ENCODE results near the gene LTBP1.

DNA sequence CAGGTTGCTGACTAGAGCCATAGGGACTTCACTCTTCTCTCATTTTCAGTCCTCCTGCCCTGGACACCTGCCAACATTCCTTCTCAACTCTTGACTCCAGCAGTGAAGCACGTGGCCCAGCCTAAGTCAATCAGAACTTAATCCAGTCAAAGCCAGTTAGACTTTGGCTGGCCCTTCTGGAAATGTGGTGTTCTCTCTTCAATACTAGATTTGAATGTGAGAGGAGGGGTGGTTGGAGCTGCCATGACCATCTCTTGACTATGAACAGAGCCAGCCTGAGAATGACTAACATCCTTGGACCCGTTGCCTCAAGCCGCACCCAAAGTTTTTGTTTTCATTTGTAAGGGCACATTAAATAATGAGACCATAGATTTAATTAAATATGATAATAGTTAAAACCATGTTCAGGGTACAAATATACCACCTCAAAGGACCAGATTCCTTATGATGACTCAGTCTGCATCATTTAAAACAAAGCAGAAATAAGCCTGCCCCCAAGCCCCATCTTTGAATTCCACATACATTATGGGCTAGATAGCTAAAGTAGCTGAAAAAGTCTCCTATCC is 480.0 kb downstream of the LTBP1 start:
- TF ChIP-seq POLR2AphosphoS5 (IDR thresholded peaks at IDR 0.05): no peak
- TF ChIP-seq, protein P1, sequence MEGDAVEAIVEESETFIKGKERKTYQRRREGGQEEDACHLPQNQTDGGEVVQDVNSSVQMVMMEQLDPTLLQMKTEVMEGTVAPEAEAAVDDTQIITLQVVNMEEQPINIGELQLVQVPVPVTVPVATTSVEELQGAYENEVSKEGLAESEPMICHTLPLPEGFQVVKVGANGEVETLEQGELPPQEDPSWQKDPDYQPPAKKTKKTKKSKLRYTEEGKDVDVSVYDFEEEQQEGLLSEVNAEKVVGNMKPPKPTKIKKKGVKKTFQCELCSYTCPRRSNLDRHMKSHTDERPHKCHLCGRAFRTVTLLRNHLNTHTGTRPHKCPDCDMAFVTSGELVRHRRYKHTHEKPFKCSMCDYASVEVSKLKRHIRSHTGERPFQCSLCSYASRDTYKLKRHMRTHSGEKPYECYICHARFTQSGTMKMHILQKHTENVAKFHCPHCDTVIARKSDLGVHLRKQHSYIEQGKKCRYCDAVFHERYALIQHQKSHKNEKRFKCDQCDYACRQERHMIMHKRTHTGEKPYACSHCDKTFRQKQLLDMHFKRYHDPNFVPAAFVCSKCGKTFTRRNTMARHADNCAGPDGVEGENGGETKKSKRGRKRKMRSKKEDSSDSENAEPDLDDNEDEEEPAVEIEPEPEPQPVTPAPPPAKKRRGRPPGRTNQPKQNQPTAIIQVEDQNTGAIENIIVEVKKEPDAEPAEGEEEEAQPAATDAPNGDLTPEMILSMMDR (IDR thresholded peaks at IDR 0.05): no peak

Measured in suprapubic skin (tissue), 3 donors.